H9 (cell line): ENCODE measurements around the gene LAMA3. TPM values are rescaled to one million over a fixed set of nuclear protein-coding genes. Genes with fewer than 3 reads are reported as not detected.

Experiments
- DNase-seq: peaks from one replicate; pipeline ENCODE4 v3.0.0-alpha.2; 2017
- H2AFZ ChIP-seq: one replicate; pipeline ENCODE4 v1.6.1; 2013; ENCODE audit warnings: mild to moderate bottlenecking, low read length, control low read depth, moderate library complexity
- H2AK5ac ChIP-seq: 2 replicates; pipeline ENCODE4 v1.6.1; 2013; ENCODE audit warnings: low read length, control low read depth, mixed read lengths; ENCODE audit not compliant: insufficient read length
- H2BK120ac ChIP-seq: one replicate; pipeline ENCODE4 v1.6.1; 2013; ENCODE audit warnings: low read depth, mild to moderate bottlenecking, low read length, control low read depth, inconsistent platforms; ENCODE audit not compliant: poor library complexity, severe bottlenecking
- H2BK12ac ChIP-seq: 2 replicates; pipeline ENCODE4 v1.6.1; 2013; ENCODE audit warnings: low read length, control low read depth, mixed read lengths, low read depth; ENCODE audit not compliant: insufficient read length
- H2BK15ac ChIP-seq: 2 replicates; pipeline ENCODE4 v1.6.1; 2013; ENCODE audit warnings: low read depth, low read length, control low read depth
- H2BK20ac ChIP-seq: one replicate; pipeline ENCODE4 v1.6.1; 2013; ENCODE audit warnings: low read depth, mild to moderate bottlenecking, low read length, control low read depth, inconsistent platforms; ENCODE audit not compliant: poor library complexity, severe bottlenecking
- H2BK5ac ChIP-seq: 2 replicates; pipeline ENCODE4 v1.6.1; 2013; ENCODE audit warnings: low read length, control low read depth, mixed read lengths; ENCODE audit not compliant: insufficient read length
- H3K14ac ChIP-seq: 2 replicates; pipeline ENCODE4 v1.6.1; 2013; ENCODE audit warnings: low read length, control low read depth; ENCODE audit not compliant: insufficient read depth
- H3K18ac ChIP-seq: 2 replicates; pipeline ENCODE4 v1.6.1; 2013; ENCODE audit warnings: low read depth, mild to moderate bottlenecking, mixed read lengths, low read length, control low read depth; ENCODE audit not compliant: insufficient read length
- H3K23ac ChIP-seq: 2 replicates; pipeline ENCODE4 v1.6.1; 2013; ENCODE audit warnings: low read length, control low read depth, mixed read lengths, low read depth; ENCODE audit not compliant: insufficient read length
- H3K23me2 ChIP-seq: 2 replicates; pipeline ENCODE4 v1.6.1; 2013; ENCODE audit warnings: low read depth, mild to moderate bottlenecking, mixed read lengths, low read length, control low read depth; ENCODE audit not compliant: insufficient read length, poor library complexity, severe bottlenecking
- H3K27ac ChIP-seq: 2 replicates; pipeline ENCODE4 v1.5.1; 2013; ENCODE audit warnings: low read length, control low read depth, mixed read lengths, low read depth; ENCODE audit not compliant: insufficient read length
- H3K27me3 ChIP-seq: 2 replicates; pipeline ENCODE4 v1.6.1; 2013; ENCODE audit warnings: low read length, control low read depth, inconsistent platforms; ENCODE audit not compliant: insufficient read depth
- H3K4ac ChIP-seq: 2 replicates; pipeline ENCODE4 v1.6.1; 2013; ENCODE audit warnings: low read depth, mild to moderate bottlenecking, control low read depth, inconsistent platforms, low read length, moderate library complexity
- H3K4me1 ChIP-seq: 2 replicates; pipeline ENCODE4 v1.6.1; 2013; ENCODE audit warnings: low read length, control low read depth, inconsistent platforms; ENCODE audit not compliant: insufficient read depth
- H3K4me2 ChIP-seq: 2 replicates; pipeline ENCODE4 v1.6.1; 2013; ENCODE audit warnings: low read length, control low read depth, mixed read lengths; ENCODE audit not compliant: insufficient read length, insufficient read depth
- H3K56ac ChIP-seq: 2 replicates; pipeline ENCODE4 v1.6.1; 2013; ENCODE audit warnings: low read depth, mild to moderate bottlenecking, mixed read lengths, low read length, control low read depth; ENCODE audit not compliant: insufficient read length
- H3K79me1 ChIP-seq: 2 replicates; pipeline ENCODE4 v1.6.1; 2013; ENCODE audit warnings: low read depth, mild to moderate bottlenecking, moderate library complexity, low read length, control low read depth, inconsistent platforms; ENCODE audit not compliant: insufficient read depth, poor library complexity, severe bottlenecking
- H3K79me2 ChIP-seq: 2 replicates; pipeline ENCODE4 v1.6.1; 2013; ENCODE audit warnings: low read length, control low read depth, inconsistent platforms; ENCODE audit not compliant: insufficient read depth
- H3K9ac ChIP-seq: 2 replicates; pipeline ENCODE4 v1.6.1; 2013; ENCODE audit warnings: low read length, control low read depth, mixed read lengths; ENCODE audit not compliant: insufficient read length; ENCODE audit errors: extremely low read depth
- H3K9me3 ChIP-seq: one replicate; pipeline ENCODE4 v1.6.1; 2013; ENCODE audit warnings: low read depth, low read length, inconsistent platforms; ENCODE audit not compliant: control insufficient read depth
- H3T11ph ChIP-seq: one replicate; pipeline ENCODE4 v1.6.1; 2013; ENCODE audit warnings: mild to moderate bottlenecking, low read length, control low read depth, inconsistent platforms
- H4K20me1 ChIP-seq: one replicate; pipeline ENCODE4 v1.6.1; 2013; ENCODE audit not compliant: control insufficient read depth, insufficient read length, insufficient read depth
- H4K5ac ChIP-seq: 2 replicates; pipeline ENCODE4 v1.6.1; 2013; ENCODE audit warnings: low read depth, mild to moderate bottlenecking, mixed read lengths, low read length, control low read depth; ENCODE audit not compliant: insufficient read length
- H4K8ac ChIP-seq: replicated peaks from 2 replicates; pipeline ENCODE4 v1.6.1; 2013; ENCODE audit warnings: low read length, control low read depth, mixed read lengths, low read depth; ENCODE audit not compliant: insufficient read length
- H4K91ac ChIP-seq: 2 replicates; pipeline ENCODE4 v1.6.1; 2013; ENCODE audit warnings: low read depth, mild to moderate bottlenecking, moderate library complexity, mixed read lengths, low read length, control low read depth; ENCODE audit not compliant: insufficient read length
- H3K27ac Mint-ChIP-seq, 3 experiments: 2 replicates in 2 of 3; 3 replicates in 1 of 3; pipeline ENCODE4 v1.8.0; 2020 to 2021; ENCODE audit warnings: mixed read lengths in 3 of 3, mild to moderate bottlenecking in 1 of 3, moderate library complexity in 1 of 3
- H3K27me3 Mint-ChIP-seq: 2 replicates; pipeline ENCODE4 v1.8.0; 2021; ENCODE audit warnings: low read depth, mild to moderate bottlenecking, moderate library complexity, mixed read lengths
- H3K36me3 Mint-ChIP-seq, 3 experiments: 2 replicates in 2 of 3; 3 replicates in 1 of 3; pipeline ENCODE4 v1.8.0; 2020 to 2021; ENCODE audit warnings: low read depth in 3 of 3, mixed read lengths in 3 of 3; ENCODE audit not compliant: insufficient read depth in 1 of 3
- H3K4me1 Mint-ChIP-seq, 2 experiments: 2 replicates each; pipeline ENCODE4 v1.8.0; 2020; ENCODE audit warnings: mixed read lengths in 2 of 2
- H3K4me3 Mint-ChIP-seq, 2 experiments: 2 replicates in 1 of 2; 3 replicates in 1 of 2; pipeline ENCODE4 v1.8.0; 2020 to 2021; ENCODE audit warnings: mild to moderate bottlenecking in 2 of 2, mixed read lengths in 2 of 2, moderate library complexity in 1 of 2
- H3K9me3 Mint-ChIP-seq, 2 experiments: 2 replicates in 1 of 2; 3 replicates in 1 of 2; pipeline ENCODE4 v1.8.0; 2020; ENCODE audit warnings: mild to moderate bottlenecking in 2 of 2, mixed read lengths in 2 of 2, moderate library complexity in 1 of 2
- CTCF ChIP-seq: fragments of 200-600 bp; sonication (generic); conservative IDR thresholded peaks from 3 replicates; pipeline ENCODE4 v1.8.0; 2021; ENCODE audit warnings: antibody characterized with exemption, mild to moderate bottlenecking
- WGBS: extraction: QIAGEN DNeasy Blood & Tissue Kit; methylation state at CpG from one replicate; pipeline ENCODE4 v1.1.7; 2013; ENCODE audit warnings: missing lambda C conversion rate, low lambda C conversion rate, mixed read lengths; ENCODE audit not compliant: insufficient read length; ENCODE audit errors: extremely low coverage; 5-methylcytosine and 5-hydroxymethylcytosine counted together
- total RNA-seq: library from RNA; stranded (reverse); gene quantifications from 2 replicates; pipeline ENCODE4 v1.2.1, GENCODE V29; 2021

Gene LAMA3
- total RNA-seq, 1 experiment from 2014 or later: 0.33 TPM

- no peak for TF ChIP-seq CTCF
- H3K36me3 Mint-ChIP-seq: no peaks in the 10 kb centered on the region
These were observed 20.5 kb upstream of the LAMA3 start for GRCh38 chr18:23668731-23669130.

More at GRCh38 chr18:23668731-23669130, 20.5 kb upstream of the LAMA3 start:
- Histone ChIP-seq H3K4ac (no peak overlapping the region), H3T11ph (no peak overlapping the region), H3K27ac (no peak overlapping the region), H3K14ac (no peak overlapping the region), H2BK15ac (no peak overlapping the region), H3K79me2 (no peaks in the 10 kb centered on the region), H2BK120ac (no peak overlapping the region), H3K4me2 (peak overlapping the region; percentile 29), H3K27me3 (no peaks in the 10 kb centered on the region), H4K91ac (no peak overlapping the region), H3K79me1 (no peaks in the 10 kb centered on the region), H2AFZ (no peak overlapping the region), H4K20me1 (no peaks in the 10 kb centered on the region), H4K8ac (no peak overlapping the region), H3K9ac (no peak overlapping the region), H2AK5ac (no peak overlapping the region), H3K23me2 (no peaks in the 10 kb centered on the region), H2BK20ac (no peak overlapping the region), H4K5ac (no peak overlapping the region), H2BK12ac (no peak overlapping the region), H3K56ac (no peak overlapping the region), H3K4me1 (no peaks in the 10 kb centered on the region; the same call in 1 of the 2 replicates), H3K9me3 (no peaks in the 10 kb centered on the region), H2BK5ac (no peak overlapping the region), H3K18ac (no peak overlapping the region), H3K23ac (no peak overlapping the region)
- peak; percentile 62 for DNase-seq
- Mint-ChIP-seq H3K4me3 (peak overlapping the region in 1 of 2 experiments; percentile 16; a peak in 1 of 5 replicates), H3K9me3 (no peaks in the 10 kb centered on the region), H3K4me1 (peaks cover 21 to 27% of the 10 kb centered on the region in 2 experiments), H3K27ac (peak overlapping the region in 1 of 3 experiments; percentile 73; a peak in 2 of 7 replicates), H3K27me3 (peaks cover 4% of the 10 kb centered on the region)
- WGBS: no CpG with 5 or more reads among the region's 4 CpGs
